ENCODE results near the gene UTS2B. TPM values are rescaled to one million over a fixed set of nuclear protein-coding genes. Genes with fewer than 3 reads are reported as not detected.

The UTS2B gene
- total and polyA plus RNA-seq, 9 of the 15 experiments (the other 6 are each of a cell fraction or from before 2014, with no cell fraction given): 0.06 TPM; not detected in 8

- no peak for ATAC-seq
- Histone ChIP-seq H3K27me3 (ENCODE audit: control insufficient read depth in 2 of 2, insufficient read depth in 2 of 2, low read length in 2 of 2) (no peaks in the 10 kb centered on the region), H3K4me3 (no peak overlapping the region), H3K79me2 (ENCODE audit: control insufficient read depth, insufficient read depth, low read length) (no peaks in the 10 kb centered on the region), H4K20me1 (replicated peaks; ENCODE audit: control insufficient read depth, insufficient read depth, low read length) (no peaks in the 10 kb centered on the region), H3K36me3 (ENCODE audit: control insufficient read depth, insufficient read depth, low read length) (no peaks in the 10 kb centered on the region), H3K4me1 (replicated peaks in 1 of 2; ENCODE audit: control insufficient read depth in 2 of 2, insufficient read depth in 2 of 2, low read length in 2 of 2) (no peaks in the 10 kb centered on the region), H3K27ac (ENCODE audit: extremely low read depth, low read depth, low read length) (no peak overlapping the region), H3K9me1 (ENCODE audit: control insufficient read depth, insufficient read depth, low read length) (no peaks in the 10 kb centered on the region), H3K9me3 (replicated peaks; ENCODE audit: control insufficient read depth, insufficient read depth, low read depth, low read length) (no peaks in the 10 kb centered on the region), H2AFZ (ENCODE audit: low read depth, low read length) (no peak overlapping the region), H3K4me2 (ENCODE audit: insufficient read depth, low read length) (no peak overlapping the region), H3K9ac (ENCODE audit: insufficient read depth in 1 of 2, low read depth in 2 of 2, low read length in 2 of 2) (no peak overlapping the region)
- POLR2A ChIA-PET: no interaction called here
- intact Hi-C loops (cut with micrococcal nuclease): no loop called here
- in situ Hi-C loops (cut with MboI): no loop called here
- 0% methylated on average over 4 of the region's 4 CpGs for WGBS (ENCODE audit: insufficient coverage, low coverage, missing lambda C conversion rate)
- FAIRE-seq: no peak
- DNase-seq (ENCODE audit: extremely low read depth in 1 of 4, low spot score in 3 of 4): no peak
- BruUV-seq (replicated peaks): no TSS peak
- CTCF ChIA-PET (ENCODE audit: low intra/inter-chr PET ratio): no interaction called here
- no peak for TF ChIP-seq ZNF830 (CRISPR knock-in tag; IDR thresholded peaks at IDR 0.05)
- TF ChIP-seq ZNF551 (CRISPR knock-in tag; IDR thresholded peaks at IDR 0.05): no peak
- no peak for TF ChIP-seq THRAP3 (IDR thresholded peaks at IDR 0.05; ENCODE audit: borderline replicate concordance)
- no peak for TF ChIP-seq SMC3 (conservative IDR thresholded peaks at IDR 0.05; ENCODE audit: insufficient read depth, low read depth, low read length)
- no peak for TF ChIP-seq C11orf30 (IDR thresholded peaks at IDR 0.05; ENCODE audit: low read depth)
- no peak for TF ChIP-seq HBP1 (CRISPR knock-in tag; IDR thresholded peaks at IDR 0.05)
- TF ChIP-seq DPF2 (IDR thresholded peaks at IDR 0.05): no peak
- TF ChIP-seq COPS2 (conservative IDR thresholded peaks at IDR 0.05): no peak
- TF ChIP-seq WHSC1 (IDR thresholded peaks at IDR 0.05; ENCODE audit: low read length): no peak
- no peak for TF ChIP-seq SLC30A9 (CRISPR knock-in tag; IDR thresholded peaks at IDR 0.05)
- TF ChIP-seq BACH1 (tag; IDR thresholded peaks at IDR 0.05): no peak
- TF ChIP-seq MAFG (tag; conservative IDR thresholded peaks at IDR 0.05): no peak
- no peak for TF ChIP-seq STAT6 (CRISPR knock-in tag; IDR thresholded peaks at IDR 0.05)
- TF ChIP-seq FOXK1 (CRISPR knock-in tag; IDR thresholded peaks at IDR 0.05; ENCODE audit: borderline replicate concordance): no peak
- no peak for TF ChIP-seq RBM25 (IDR thresholded peaks at IDR 0.05; ENCODE audit: low read depth, low read length, severe bottlenecking)
- TF ChIP-seq ZNF239 (CRISPR knock-in tag; IDR thresholded peaks at IDR 0.05): no peak
- no peak for TF ChIP-seq HDGF (IDR thresholded peaks at IDR 0.05)
Observed at GRCh38 chr3:191282251-191283185, 47.8 kb downstream of the UTS2B start.

Data from K562 (cell line).